ENCODE results near the gene LTBP1. TPM values are rescaled to one million over a fixed set of nuclear protein-coding genes. Genes with fewer than 3 reads are reported as not detected.

Gene LTBP1
- total and polyA plus RNA-seq, 2 donors (not counting 1 experiment from before 2014, with no cell fraction given) = 0.69 TPM; not detected in 1

DNA sequence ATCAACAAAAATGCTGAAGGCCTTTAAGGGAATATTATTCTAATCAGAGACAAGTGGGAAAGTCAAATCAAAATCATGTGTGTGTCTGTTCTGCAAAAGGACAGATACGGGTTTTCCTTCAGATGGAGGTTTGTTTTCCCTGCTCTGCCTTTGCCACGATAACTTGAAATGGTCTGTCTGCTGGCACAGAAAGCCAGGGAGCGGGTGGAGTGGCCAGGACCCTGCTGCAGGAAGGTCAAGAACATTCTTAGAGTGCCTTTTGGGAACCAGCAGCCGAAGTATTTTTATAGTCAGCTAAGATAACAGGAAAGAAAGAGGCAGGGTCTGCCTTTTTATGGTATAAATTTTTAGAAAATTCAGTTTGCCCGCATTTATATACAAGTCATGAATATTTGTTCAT is 234.2 kb downstream of the LTBP1 start:
- TF ChIP-seq, protein P1, sequence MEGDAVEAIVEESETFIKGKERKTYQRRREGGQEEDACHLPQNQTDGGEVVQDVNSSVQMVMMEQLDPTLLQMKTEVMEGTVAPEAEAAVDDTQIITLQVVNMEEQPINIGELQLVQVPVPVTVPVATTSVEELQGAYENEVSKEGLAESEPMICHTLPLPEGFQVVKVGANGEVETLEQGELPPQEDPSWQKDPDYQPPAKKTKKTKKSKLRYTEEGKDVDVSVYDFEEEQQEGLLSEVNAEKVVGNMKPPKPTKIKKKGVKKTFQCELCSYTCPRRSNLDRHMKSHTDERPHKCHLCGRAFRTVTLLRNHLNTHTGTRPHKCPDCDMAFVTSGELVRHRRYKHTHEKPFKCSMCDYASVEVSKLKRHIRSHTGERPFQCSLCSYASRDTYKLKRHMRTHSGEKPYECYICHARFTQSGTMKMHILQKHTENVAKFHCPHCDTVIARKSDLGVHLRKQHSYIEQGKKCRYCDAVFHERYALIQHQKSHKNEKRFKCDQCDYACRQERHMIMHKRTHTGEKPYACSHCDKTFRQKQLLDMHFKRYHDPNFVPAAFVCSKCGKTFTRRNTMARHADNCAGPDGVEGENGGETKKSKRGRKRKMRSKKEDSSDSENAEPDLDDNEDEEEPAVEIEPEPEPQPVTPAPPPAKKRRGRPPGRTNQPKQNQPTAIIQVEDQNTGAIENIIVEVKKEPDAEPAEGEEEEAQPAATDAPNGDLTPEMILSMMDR (IDR thresholded peaks at IDR 0.05) = no peak
- TF ChIP-seq EZH2 (IDR thresholded peaks at IDR 0.05; ENCODE audit: borderline replicate concordance, insufficient read depth, low read depth, low read length, poor library complexity, severe bottlenecking) = no peak
- H3K4me3 Mint-ChIP-seq = no peak overlapping the region
- H3K27ac ChIP-seq (ENCODE audit: low read length in 2 of 2) = no peak overlapping the region
- H4K20me1 ChIP-seq (ENCODE audit: control insufficient read depth, insufficient read depth, low read length, poor library complexity, severe bottlenecking) = no peaks in the 10 kb centered on the region
- intact Hi-C loops (cut with micrococcal nuclease) = no loop called here
- no peaks in the 10 kb centered on the region for H3K79me2 ChIP-seq (ENCODE audit: control insufficient read depth, insufficient read depth, low read length)
- 75% methylated on average over 4 of the region's 5 CpGs for WGBS (ENCODE audit: insufficient coverage)
- H3K4me3 ChIP-seq (ENCODE audit: control extremely low read depth in 1 of 5, extremely low read depth in 1 of 5, insufficient read depth in 1 of 5, low read depth in 2 of 5, low read length in 4 of 5) = no peak overlapping the region
- H3K4me1 Mint-ChIP-seq = no peaks in the 10 kb centered on the region
- no peaks in the 10 kb centered on the region for H3K27me3 ChIP-seq (replicated peaks in 1 of 4; ENCODE audit: control extremely low read depth in 1 of 4, control insufficient read depth in 3 of 4, insufficient read depth in 4 of 4, low read length in 3 of 4)
- no peak overlapping the region for H2AFZ ChIP-seq (ENCODE audit: insufficient read depth, low read depth, low read length, poor library complexity, severe bottlenecking)
- no peak overlapping the region for H3K9ac ChIP-seq (ENCODE audit: low read length)
- ATAC-seq (ENCODE audit: low read depth) (no peak), DNase-seq (no peak)
- no peaks in the 10 kb centered on the region for H3K36me3 ChIP-seq (replicated peaks in 1 of 2; ENCODE audit: control extremely low read depth in 1 of 2, control insufficient read depth in 1 of 2, extremely low read depth in 1 of 2, insufficient read depth in 2 of 2, low read length in 1 of 2)
- no peaks in the 10 kb centered on the region for H3K4me1 ChIP-seq (ENCODE audit: control insufficient read depth in 2 of 2, insufficient read depth in 2 of 2, low read length in 2 of 2)
- H3K9me3 ChIP-seq (ENCODE audit: control extremely low read depth in 1 of 3, control insufficient read depth in 2 of 3, insufficient read depth in 1 of 3, low read length in 2 of 3) = no peaks in the 10 kb centered on the region
- no peaks in the 10 kb centered on the region for H3K27me3 Mint-ChIP-seq
- no peak overlapping the region for H3K27ac Mint-ChIP-seq
- H3K4me2 ChIP-seq (replicated peaks; ENCODE audit: low read depth, low read length, poor library complexity, severe bottlenecking) = no peak overlapping the region
- POLR2A ChIA-PET = no interaction called here
- CTCF ChIA-PET = no interaction called here
- no peaks in the 10 kb centered on the region for H3K9me3 Mint-ChIP-seq (ENCODE audit: insufficient read depth)

DNA sequence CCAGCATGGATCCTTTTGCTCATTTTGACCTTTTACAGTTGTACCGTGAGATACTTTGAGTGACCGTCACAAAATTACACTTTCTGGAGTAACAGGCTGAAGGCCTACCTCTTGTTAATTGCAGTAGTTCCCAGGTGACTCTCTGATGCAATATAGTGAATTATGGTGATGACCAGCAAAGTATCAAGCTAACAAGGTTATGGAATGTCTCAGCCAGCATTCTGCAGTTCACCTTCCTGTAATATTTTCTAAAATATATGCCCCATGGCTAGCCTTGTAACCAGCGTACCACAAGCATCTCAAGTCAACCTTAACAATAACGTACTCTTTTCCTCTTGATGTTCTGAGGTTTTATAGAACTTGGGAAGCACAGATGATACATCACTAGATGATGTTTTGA is 234.7 kb downstream of the LTBP1 start:
- Histone ChIP-seq H3K4me3 (ENCODE audit: control extremely low read depth in 1 of 5, extremely low read depth in 1 of 5, insufficient read depth in 1 of 5, low read depth in 2 of 5, low read length in 4 of 5) (no peak overlapping the region), H3K36me3 (replicated peaks in 1 of 2; ENCODE audit: control extremely low read depth in 1 of 2, control insufficient read depth in 1 of 2, extremely low read depth in 1 of 2, insufficient read depth in 2 of 2, low read length in 1 of 2) (no peaks in the 10 kb centered on the region), H2AFZ (ENCODE audit: insufficient read depth, low read depth, low read length, poor library complexity, severe bottlenecking) (no peak overlapping the region), H3K27me3 (replicated peaks in 1 of 4; ENCODE audit: control extremely low read depth in 1 of 4, control insufficient read depth in 3 of 4, insufficient read depth in 4 of 4, low read length in 3 of 4) (no peaks in the 10 kb centered on the region), H3K27ac (ENCODE audit: low read length in 2 of 2) (no peak overlapping the region), H3K79me2 (ENCODE audit: control insufficient read depth, insufficient read depth, low read length) (no peaks in the 10 kb centered on the region), H3K9ac (ENCODE audit: low read length) (no peak overlapping the region), H3K4me2 (replicated peaks; ENCODE audit: low read depth, low read length, poor library complexity, severe bottlenecking) (no peak overlapping the region), H4K20me1 (ENCODE audit: control insufficient read depth, insufficient read depth, low read length, poor library complexity, severe bottlenecking) (no peaks in the 10 kb centered on the region), H3K9me3 (ENCODE audit: control extremely low read depth in 1 of 3, control insufficient read depth in 2 of 3, insufficient read depth in 1 of 3, low read length in 2 of 3) (no peaks in the 10 kb centered on the region), H3K4me1 (ENCODE audit: control insufficient read depth in 2 of 2, insufficient read depth in 2 of 2, low read length in 2 of 2) (no peaks in the 10 kb centered on the region)
- Mint-ChIP-seq H3K27ac (no peak overlapping the region), H3K9me3 (ENCODE audit: insufficient read depth) (no peaks in the 10 kb centered on the region), H3K4me1 (no peaks in the 10 kb centered on the region), H3K27me3 (no peaks in the 10 kb centered on the region), H3K4me3 (no peak overlapping the region)
- POLR2A ChIA-PET = no interaction called here
- ATAC-seq (ENCODE audit: low read depth) (no peak), DNase-seq (no peak)
- 50% methylated on average over 2 of the region's 4 CpGs for WGBS (ENCODE audit: insufficient coverage)
- intact Hi-C loops (cut with micrococcal nuclease) = no loop called here
- CTCF ChIA-PET = no interaction called here
- TF ChIP-seq, protein P1 (IDR thresholded peaks at IDR 0.05) = no peak
- no peak for TF ChIP-seq EZH2 (IDR thresholded peaks at IDR 0.05; ENCODE audit: borderline replicate concordance, insufficient read depth, low read depth, low read length, poor library complexity, severe bottlenecking)
